Suprapubic skin (tissue), 4 donors: Measurements from ENCODE around the gene CPB2.

Experiments
- EP300 ChIP-seq: sonication (generic); formaldehyde crosslinking; IDR thresholded peaks from one replicate; pipeline ENCODE4 v1.6.1; 2017; ENCODE audit warnings: antibody characterized with exemption
- POLR2A ChIP-seq, 2 donors: fragments of 450-650 bp; IDR thresholded peaks; one replicate each; pipeline ENCODE4 v1.6.1; 2017; ENCODE audit warnings: antibody characterized with exemption in 2 of 2, mild to moderate bottlenecking in 2 of 2, moderate library complexity in 2 of 2
- POLR2AphosphoS5 ChIP-seq, 3 donors: sonication (generic); formaldehyde crosslinking; IDR thresholded peaks; one replicate each; pipeline ENCODE4 v1.6.1; 2017; ENCODE audit warnings: antibody characterized with exemption in 3 of 3
- TF ChIP-seq, protein P1 (sequence below), 2 donors: fragments of 200-600 bp in 1 of 2; fragments of 450-650 bp in 1 of 2; sonication (generic) in 1 of 2; IDR thresholded peaks; one replicate each; pipeline ENCODE4 v1.5.1; 2016 to 2019; ENCODE audit warnings: antibody characterized with exemption in 2 of 2, mild to moderate bottlenecking in 1 of 2, moderate library complexity in 1 of 2

DNA sequence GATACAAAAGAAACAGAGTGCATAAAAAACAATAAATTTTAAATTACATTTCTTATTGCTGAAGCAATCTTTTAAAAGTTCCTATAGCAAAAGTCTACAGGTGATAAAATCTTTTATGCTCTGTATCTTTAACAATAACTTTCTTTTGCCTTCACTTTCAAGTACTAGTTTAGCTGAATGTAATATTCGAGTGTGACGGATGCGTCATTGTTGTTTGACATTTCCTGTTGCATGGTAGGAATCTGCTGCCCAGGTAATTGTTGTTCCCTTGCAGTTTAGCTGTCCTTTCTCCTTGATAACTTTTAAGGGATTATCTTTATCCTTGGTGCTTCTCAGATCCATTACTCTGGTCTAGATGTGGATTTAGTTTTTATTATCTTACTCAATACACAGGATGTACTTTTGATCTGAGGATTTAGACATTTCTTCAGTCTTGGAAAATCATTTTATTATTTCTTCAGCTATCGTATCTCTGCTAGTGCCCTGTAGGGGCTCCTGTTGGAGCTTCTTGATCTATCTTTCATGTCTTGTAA, 2.1 kb upstream of the CPB2 start:
- TF ChIP-seq, protein P1, sequence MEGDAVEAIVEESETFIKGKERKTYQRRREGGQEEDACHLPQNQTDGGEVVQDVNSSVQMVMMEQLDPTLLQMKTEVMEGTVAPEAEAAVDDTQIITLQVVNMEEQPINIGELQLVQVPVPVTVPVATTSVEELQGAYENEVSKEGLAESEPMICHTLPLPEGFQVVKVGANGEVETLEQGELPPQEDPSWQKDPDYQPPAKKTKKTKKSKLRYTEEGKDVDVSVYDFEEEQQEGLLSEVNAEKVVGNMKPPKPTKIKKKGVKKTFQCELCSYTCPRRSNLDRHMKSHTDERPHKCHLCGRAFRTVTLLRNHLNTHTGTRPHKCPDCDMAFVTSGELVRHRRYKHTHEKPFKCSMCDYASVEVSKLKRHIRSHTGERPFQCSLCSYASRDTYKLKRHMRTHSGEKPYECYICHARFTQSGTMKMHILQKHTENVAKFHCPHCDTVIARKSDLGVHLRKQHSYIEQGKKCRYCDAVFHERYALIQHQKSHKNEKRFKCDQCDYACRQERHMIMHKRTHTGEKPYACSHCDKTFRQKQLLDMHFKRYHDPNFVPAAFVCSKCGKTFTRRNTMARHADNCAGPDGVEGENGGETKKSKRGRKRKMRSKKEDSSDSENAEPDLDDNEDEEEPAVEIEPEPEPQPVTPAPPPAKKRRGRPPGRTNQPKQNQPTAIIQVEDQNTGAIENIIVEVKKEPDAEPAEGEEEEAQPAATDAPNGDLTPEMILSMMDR (IDR thresholded peaks at IDR 0.05) = no peak
- TF ChIP-seq POLR2A (IDR thresholded peaks at IDR 0.05) (no peak), POLR2AphosphoS5 (IDR thresholded peaks at IDR 0.05) (no peak), EP300 (no peak)
